H1 (cell line): ENCODE measurements around the gene RABGAP1. TPM values are rescaled to one million over a fixed set of nuclear protein-coding genes. Genes with fewer than 3 reads are reported as not detected.

ENCODE experiments used
- EGR1 ChIP-seq: IDR thresholded peaks from 2 replicates; pipeline ENCODE4 v1.6.1; 2011; ENCODE audit warnings: low read depth, low read length, borderline replicate concordance
- JUND ChIP-seq: IDR thresholded peaks from 2 replicates; pipeline ENCODE4 v1.6.1; 2011; ENCODE audit warnings: mild to moderate bottlenecking, improper control_type of control experiment, low read length
- polyA plus RNA-seq, 7 experiments: library from polyadenylated mRNA; depleted of rRNA in 3 of 7; stranded (reverse) in 5 of 7; unstranded in 2 of 7; fragments of >200 nt in 5 of 7; fragments of 200-250 nt in 2 of 7; gene quantifications; 1 replicate in 5 of 7; 2 replicates in 1 of 7; 4 replicates in 1 of 7; pipeline versions ENCODE4 v1.2.1 to v1.2.3, GENCODE V29; 2011 to 2013; ENCODE audit warnings: missing spikeins in 2 of 7, mixed read lengths in 2 of 7
- total RNA-seq: library from RNA; stranded (reverse); fragmentation: NEBNext Ultra II Directional; extraction: Animal tissue kit (Norgen Biotek cat#: 25700); gene quantifications from 2 replicates; pipeline ENCODE4 v1.2.1, GENCODE V29; 2021
- TF ChIP-seq, protein P1 (sequence below): fragments of 300-600 bp; sonication (generic); IDR thresholded peaks from 2 replicates; pipeline ENCODE4 v1.7.1; 2012; ENCODE audit warnings: low read length, moderate library complexity, mild to moderate bottlenecking, inconsistent platforms; ENCODE audit not compliant: insufficient replicate concordance

The RABGAP1 gene
- total and polyA plus RNA-seq, 2 of the 8 experiments (the other 6 are each of a cell fraction or from before 2014, with no cell fraction given) = 15.7 to 38.3 TPM

DNA sequence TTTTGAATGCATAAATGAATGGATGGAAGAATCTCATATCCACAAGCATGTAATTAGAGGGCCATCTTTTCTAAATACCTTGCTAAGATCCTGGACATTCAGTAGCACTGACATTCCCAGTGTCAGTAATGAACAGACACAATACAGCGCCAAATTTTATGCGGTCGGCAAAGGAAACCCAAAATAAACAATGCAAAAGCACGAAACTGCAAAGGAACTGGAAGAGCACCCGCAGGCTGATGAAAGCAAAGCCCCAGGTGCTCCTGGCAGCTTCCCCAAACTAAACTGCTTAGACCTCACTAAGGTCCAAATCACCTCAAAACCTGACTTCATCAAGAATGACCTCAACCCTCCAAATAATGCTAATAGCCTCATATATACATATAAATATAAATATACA lies 194.6 kb downstream of the RABGAP1 start (continued):
- TF ChIP-seq, protein P1, sequence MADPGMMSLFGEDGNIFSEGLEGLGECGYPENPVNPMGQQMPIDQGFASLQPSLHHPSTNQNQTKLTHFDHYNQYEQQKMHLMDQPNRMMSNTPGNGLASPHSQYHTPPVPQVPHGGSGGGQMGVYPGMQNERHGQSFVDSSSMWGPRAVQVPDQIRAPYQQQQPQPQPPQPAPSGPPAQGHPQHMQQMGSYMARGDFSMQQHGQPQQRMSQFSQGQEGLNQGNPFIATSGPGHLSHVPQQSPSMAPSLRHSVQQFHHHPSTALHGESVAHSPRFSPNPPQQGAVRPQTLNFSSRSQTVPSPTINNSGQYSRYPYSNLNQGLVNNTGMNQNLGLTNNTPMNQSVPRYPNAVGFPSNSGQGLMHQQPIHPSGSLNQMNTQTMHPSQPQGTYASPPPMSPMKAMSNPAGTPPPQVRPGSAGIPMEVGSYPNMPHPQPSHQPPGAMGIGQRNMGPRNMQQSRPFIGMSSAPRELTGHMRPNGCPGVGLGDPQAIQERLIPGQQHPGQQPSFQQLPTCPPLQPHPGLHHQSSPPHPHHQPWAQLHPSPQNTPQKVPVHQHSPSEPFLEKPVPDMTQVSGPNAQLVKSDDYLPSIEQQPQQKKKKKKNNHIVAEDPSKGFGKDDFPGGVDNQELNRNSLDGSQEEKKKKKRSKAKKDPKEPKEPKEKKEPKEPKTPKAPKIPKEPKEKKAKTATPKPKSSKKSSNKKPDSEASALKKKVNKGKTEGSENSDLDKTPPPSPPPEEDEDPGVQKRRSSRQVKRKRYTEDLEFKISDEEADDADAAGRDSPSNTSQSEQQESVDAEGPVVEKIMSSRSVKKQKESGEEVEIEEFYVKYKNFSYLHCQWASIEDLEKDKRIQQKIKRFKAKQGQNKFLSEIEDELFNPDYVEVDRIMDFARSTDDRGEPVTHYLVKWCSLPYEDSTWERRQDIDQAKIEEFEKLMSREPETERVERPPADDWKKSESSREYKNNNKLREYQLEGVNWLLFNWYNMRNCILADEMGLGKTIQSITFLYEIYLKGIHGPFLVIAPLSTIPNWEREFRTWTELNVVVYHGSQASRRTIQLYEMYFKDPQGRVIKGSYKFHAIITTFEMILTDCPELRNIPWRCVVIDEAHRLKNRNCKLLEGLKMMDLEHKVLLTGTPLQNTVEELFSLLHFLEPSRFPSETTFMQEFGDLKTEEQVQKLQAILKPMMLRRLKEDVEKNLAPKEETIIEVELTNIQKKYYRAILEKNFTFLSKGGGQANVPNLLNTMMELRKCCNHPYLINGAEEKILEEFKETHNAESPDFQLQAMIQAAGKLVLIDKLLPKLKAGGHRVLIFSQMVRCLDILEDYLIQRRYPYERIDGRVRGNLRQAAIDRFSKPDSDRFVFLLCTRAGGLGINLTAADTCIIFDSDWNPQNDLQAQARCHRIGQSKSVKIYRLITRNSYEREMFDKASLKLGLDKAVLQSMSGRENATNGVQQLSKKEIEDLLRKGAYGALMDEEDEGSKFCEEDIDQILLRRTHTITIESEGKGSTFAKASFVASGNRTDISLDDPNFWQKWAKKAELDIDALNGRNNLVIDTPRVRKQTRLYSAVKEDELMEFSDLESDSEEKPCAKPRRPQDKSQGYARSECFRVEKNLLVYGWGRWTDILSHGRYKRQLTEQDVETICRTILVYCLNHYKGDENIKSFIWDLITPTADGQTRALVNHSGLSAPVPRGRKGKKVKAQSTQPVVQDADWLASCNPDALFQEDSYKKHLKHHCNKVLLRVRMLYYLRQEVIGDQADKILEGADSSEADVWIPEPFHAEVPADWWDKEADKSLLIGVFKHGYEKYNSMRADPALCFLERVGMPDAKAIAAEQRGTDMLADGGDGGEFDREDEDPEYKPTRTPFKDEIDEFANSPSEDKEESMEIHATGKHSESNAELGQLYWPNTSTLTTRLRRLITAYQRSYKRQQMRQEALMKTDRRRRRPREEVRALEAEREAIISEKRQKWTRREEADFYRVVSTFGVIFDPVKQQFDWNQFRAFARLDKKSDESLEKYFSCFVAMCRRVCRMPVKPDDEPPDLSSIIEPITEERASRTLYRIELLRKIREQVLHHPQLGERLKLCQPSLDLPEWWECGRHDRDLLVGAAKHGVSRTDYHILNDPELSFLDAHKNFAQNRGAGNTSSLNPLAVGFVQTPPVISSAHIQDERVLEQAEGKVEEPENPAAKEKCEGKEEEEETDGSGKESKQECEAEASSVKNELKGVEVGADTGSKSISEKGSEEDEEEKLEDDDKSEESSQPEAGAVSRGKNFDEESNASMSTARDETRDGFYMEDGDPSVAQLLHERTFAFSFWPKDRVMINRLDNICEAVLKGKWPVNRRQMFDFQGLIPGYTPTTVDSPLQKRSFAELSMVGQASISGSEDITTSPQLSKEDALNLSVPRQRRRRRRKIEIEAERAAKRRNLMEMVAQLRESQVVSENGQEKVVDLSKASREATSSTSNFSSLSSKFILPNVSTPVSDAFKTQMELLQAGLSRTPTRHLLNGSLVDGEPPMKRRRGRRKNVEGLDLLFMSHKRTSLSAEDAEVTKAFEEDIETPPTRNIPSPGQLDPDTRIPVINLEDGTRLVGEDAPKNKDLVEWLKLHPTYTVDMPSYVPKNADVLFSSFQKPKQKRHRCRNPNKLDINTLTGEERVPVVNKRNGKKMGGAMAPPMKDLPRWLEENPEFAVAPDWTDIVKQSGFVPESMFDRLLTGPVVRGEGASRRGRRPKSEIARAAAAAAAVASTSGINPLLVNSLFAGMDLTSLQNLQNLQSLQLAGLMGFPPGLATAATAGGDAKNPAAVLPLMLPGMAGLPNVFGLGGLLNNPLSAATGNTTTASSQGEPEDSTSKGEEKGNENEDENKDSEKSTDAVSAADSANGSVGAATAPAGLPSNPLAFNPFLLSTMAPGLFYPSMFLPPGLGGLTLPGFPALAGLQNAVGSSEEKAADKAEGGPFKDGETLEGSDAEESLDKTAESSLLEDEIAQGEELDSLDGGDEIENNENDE = no peak
- TF ChIP-seq EGR1 (no peak), JUND (no peak)
